Keratinocyte (primary cell): ENCODE measurements around the gene ERGIC1. TPM values are rescaled to one million over a fixed set of nuclear protein-coding genes. Genes with fewer than 3 reads are reported as not detected.

Experiments
- DNase-seq: peaks from one replicate; pipeline ENCODE4 v3.0.0-alpha.2; 2011; ENCODE audit warnings: low read depth, missing footprints, low spot score
- FAIRE-seq: peaks from 2 replicates; lab custom pipeline; 2011; peaks lifted over from hg19 to GRCh38; lab: Jason Lieb, UNC
- H2AFZ ChIP-seq: 2 replicates; pipeline ENCODE4 v1.6.0; 2012; ENCODE audit warnings: low read length, control low read depth, inconsistent platforms; ENCODE audit not compliant: control insufficient read depth
- H3K27ac ChIP-seq: 2 replicates; pipeline ENCODE4 v1.5.1; 2011; ENCODE audit warnings: low read length; ENCODE audit not compliant: control insufficient read depth, insufficient read depth
- H3K27me3 ChIP-seq: 3 replicates; pipeline ENCODE4 v1.6.0; 2011; ENCODE audit warnings: low read length; ENCODE audit not compliant: control insufficient read depth, insufficient read depth; ENCODE audit errors: extremely low read depth
- H3K36me3 ChIP-seq, 2 experiments: 2 replicates in 1 of 2; 3 replicates in 1 of 2; pipeline ENCODE4 v1.5.1; 2011; ENCODE audit warnings: low read length in 2 of 2, mild to moderate bottlenecking in 1 of 2; ENCODE audit not compliant: control insufficient read depth in 2 of 2, insufficient read depth in 2 of 2; ENCODE audit errors: extremely low read depth in 1 of 2
- H3K4me1 ChIP-seq: 3 replicates; pipeline ENCODE4 v1.5.1; 2011; ENCODE audit warnings: low read length; ENCODE audit not compliant: control insufficient read depth, insufficient read depth; ENCODE audit errors: extremely low read depth
- H3K4me2 ChIP-seq: 3 replicates; pipeline ENCODE4 v1.6.0; 2011; ENCODE audit warnings: low read depth, low read length; ENCODE audit not compliant: control insufficient read depth, insufficient read depth; ENCODE audit errors: extremely low read depth
- H3K4me3 ChIP-seq, 3 experiments: fragments of 200-600 bp in 1 of 3; sonication (generic) in 1 of 3; 2 replicates in 2 of 3; 3 replicates in 1 of 3; pipeline ENCODE4 v1.5.1; 2011 to 2016; ENCODE audit warnings: low read length in 3 of 3, mild to moderate bottlenecking in 3 of 3, control low read depth in 2 of 3, inconsistent platforms in 1 of 3, low read depth in 1 of 3, mixed read lengths in 1 of 3, mixed run types in 1 of 3, moderate library complexity in 1 of 3; ENCODE audit not compliant: control insufficient read depth in 2 of 3, insufficient read depth in 2 of 3; ENCODE audit errors: extremely low read depth in 1 of 3
- H3K79me2 ChIP-seq: 2 replicates; pipeline ENCODE4 v1.6.0; 2012; ENCODE audit warnings: low read length; ENCODE audit not compliant: control insufficient read depth, insufficient read depth
- H3K9ac ChIP-seq: 3 replicates; pipeline ENCODE4 v1.6.0; 2011; ENCODE audit warnings: low read length; ENCODE audit not compliant: control insufficient read depth, insufficient read depth; ENCODE audit errors: extremely low read depth
- H3K9me1 ChIP-seq: 3 replicates; pipeline ENCODE4 v1.6.0; 2011; ENCODE audit warnings: low read length; ENCODE audit not compliant: control insufficient read depth, insufficient read depth; ENCODE audit errors: extremely low read depth
- H3K9me3 ChIP-seq: 2 replicates; pipeline ENCODE4 v1.5.1; 2012; ENCODE audit warnings: low read depth, low read length; ENCODE audit not compliant: control insufficient read depth
- H4K20me1 ChIP-seq: 3 replicates; pipeline ENCODE4 v1.6.0; 2011; ENCODE audit warnings: low read length; ENCODE audit not compliant: control insufficient read depth, insufficient read depth; ENCODE audit errors: extremely low read depth
- CTCF ChIP-seq, 3 experiments: IDR thresholded peaks in 1 of 3; conservative IDR thresholded peaks in 1 of 3; optimal IDR thresholded peaks in 1 of 3; 2 replicates in 2 of 3; 3 replicates in 1 of 3; pipeline versions ENCODE3 to v1.5.1; 2011; ENCODE audit warnings: low read length in 3 of 3, mild to moderate bottlenecking in 3 of 3, moderate library complexity in 2 of 3, control low read depth in 1 of 3, inconsistent platforms in 1 of 3; ENCODE audit not compliant: insufficient read depth in 2 of 3; ENCODE audit errors: extremely low read depth in 1 of 3
- EZH2 ChIP-seq: IDR thresholded peaks from one replicate; pipeline ENCODE4 v1.6.1; 2012; ENCODE audit warnings: inconsistent platforms, mild to moderate bottlenecking, low read length, moderate library complexity
- dilution Hi-C: fragments of 300-500 bp; cut with MboI; formaldehyde crosslinking; loops from one replicate; pipeline ENCODE4 v1.7.0; 2020; ENCODE audit warnings: low sequenced_read_pairs; ENCODE audit not compliant: extremely low pct_ligation_motif_present
- polyA minus RNA-seq, 3 experiments: library from RNA; depleted of rRNA, polyadenylated mRNA; stranded (reverse); fragments of >200 nt; gene quantifications; 1 replicate in 1 of 3; 2 replicates in 1 of 3; 3 replicates in 1 of 3; pipeline ENCODE4 v1.2.3, GENCODE V29; 2011
- polyA plus RNA-seq, 5 experiments: library from polyadenylated mRNA; depleted of rRNA in 3 of 5; stranded (reverse) in 3 of 5; stranded (forward) in 1 of 5; unstranded in 1 of 5; fragments of >200 nt; gene quantifications; 1 replicate in 1 of 5; 2 replicates in 3 of 5; 3 replicates in 1 of 5; pipeline versions ENCODE4 v1.2.1 to v1.2.3, GENCODE V29; 2011 to 2012; ENCODE audit warnings: missing spikeins in 2 of 5, low read depth in 1 of 5, low replicate concordance in 1 of 5

ERGIC1 gene
- polyA plus RNA-seq, result 89.5 to 105 TPM (median 93.4 TPM) in 3 replicates
- 25.2 TPM for polyA plus RNA-seq (2011; ENCODE audit: low read depth)
- polyA plus RNA-seq (2011; cell fraction: cytosol; rRNA removed), result 92.4 and 115 TPM in 2 replicates
- 48.2 and 60.3 TPM in 2 replicates for polyA plus RNA-seq (2011; cell fraction: nucleus; rRNA removed)
- polyA plus RNA-seq (2012; ENCODE audit: low replicate concordance), result 51.3 and 98.7 TPM in 2 replicates
- polyA minus RNA-seq, result 162 to 220 TPM (median 183 TPM) in 3 replicates
- 102 TPM for polyA minus RNA-seq (2011; cell fraction: cytosol; rRNA and poly(A)+ RNA removed)
- 34.2 and 59.5 TPM in 2 replicates for polyA minus RNA-seq (2011; cell fraction: nucleus; rRNA and poly(A)+ RNA removed)

GRCh38 chr5:172833686-172834414 is at the start of gene ERGIC1:
TSS of gene ERGIC1 (plus strand) at chr5:172834251. CDS start at chr5:172834414, 163 bp downstream.
- no peak for TF ChIP-seq CTCF (optimal IDR thresholded peaks at IDR 0.05 in 1 of 3, IDR thresholded peaks at IDR 0.05 in 1 of 3, conservative IDR thresholded peaks at IDR 0.05 in 1 of 3; ENCODE audit: extremely low read depth in 1 of 3, insufficient read depth in 2 of 3, low read length in 3 of 3)
- TF ChIP-seq EZH2, result no peak
- peak within 1 kb of the TSS; percentile 84 for H3K9ac ChIP-seq
- H3K36me3 ChIP-seq, result peaks cover 3 to 11% of the 10 kb centered on the region in 2 experiments
- H2AFZ ChIP-seq, result peak within 1 kb of the TSS; percentile 75
- H3K27me3 ChIP-seq, result no peaks in the 10 kb centered on the region
- FAIRE-seq (no peak), DNase-seq (no peak)
- peaks cover 37% of the 10 kb centered on the region for H3K79me2 ChIP-seq
- no peaks in the 10 kb centered on the region for H3K9me3 ChIP-seq
- H3K4me3 ChIP-seq, result peak within 1 kb of the TSS; percentile 74 to 89 (median 77)
- peak within 1 kb of the TSS; percentile 88 for H3K4me2 ChIP-seq
- H3K27ac ChIP-seq, result peak within 1 kb of the TSS; percentile 77
- dilution Hi-C loops, result no loop called here
- H3K4me1 ChIP-seq, result peaks cover 13% of the 10 kb centered on the region
- H4K20me1 ChIP-seq, result no peaks in the 10 kb centered on the region
- no peaks in the 10 kb centered on the region for H3K9me1 ChIP-seq

GRCh38 chr5:172785429-172786088 is 48.5 kb upstream of the ERGIC1 start:
- Histone ChIP-seq H3K4me2 (no peak overlapping the region), H3K4me3 (no peak overlapping the region), H2AFZ (no peak overlapping the region), H3K79me2 (no peaks in the 10 kb centered on the region), H3K9ac (no peak overlapping the region), H3K27me3 (no peaks in the 10 kb centered on the region), H3K4me1 (peaks cover 7% of the 10 kb centered on the region), H3K27ac (no peak overlapping the region), H3K9me3 (no peaks in the 10 kb centered on the region), H3K36me3 (no peaks in the 10 kb centered on the region), H3K9me1 (no peaks in the 10 kb centered on the region), H4K20me1 (no peaks in the 10 kb centered on the region)
- DNase-seq (no peak), FAIRE-seq (no peak)
- dilution Hi-C loops, result no loop called here
- TF ChIP-seq EZH2, result no peak
- no peak for TF ChIP-seq CTCF (optimal IDR thresholded peaks at IDR 0.05 in 1 of 3, IDR thresholded peaks at IDR 0.05 in 1 of 3, conservative IDR thresholded peaks at IDR 0.05 in 1 of 3; ENCODE audit: extremely low read depth in 1 of 3, insufficient read depth in 2 of 3, low read length in 3 of 3)
